HG03280 (cell line): ENCODE results near the gene ROR2.

Experiments used
- ATAC-seq: cut with Tn5 transposase; IDR thresholded peaks from one replicate; pipeline ENCODE4 v1.9.1; 2021; ENCODE audit warnings: mild to moderate bottlenecking, moderate library complexity; ENCODE audit not compliant: unreplicated experiment

The ROR2 gene

GRCh38 chr9:91884153-91884552, 65.9 kb downstream of the ROR2 start:
- no peak for ATAC-seq

GRCh38 chr9:91883503-91883902, 66.5 kb downstream of the ROR2 start:
- ATAC-seq, result no peak

- ATAC-seq, result no peak
These were observed 67.4 kb downstream of the ROR2 start for GRCh38 chr9:91882627-91883026.

- ATAC-seq, result no peak
These were observed 69.6 kb downstream of the ROR2 start for GRCh38 chr9:91880378-91880972.

GRCh38 chr9:91879231-91879630, 70.8 kb downstream of the ROR2 start:
- ATAC-seq, result no peak

GRCh38 chr9:91873637-91874051, 76.4 kb downstream of the ROR2 start:
- no peak for ATAC-seq

- ATAC-seq, result no peak
These were observed 81.2 kb downstream of the ROR2 start for GRCh38 chr9:91868732-91869391.

GRCh38 chr9:91867740-91868139, 82.3 kb downstream of the ROR2 start:
- ATAC-seq, result no peak

GRCh38 chr9:91865041-91865440, 85.0 kb downstream of the ROR2 start:
- ATAC-seq, result no peak

GRCh38 chr9:91864380-91864779, 85.6 kb downstream of the ROR2 start:
- no peak for ATAC-seq

- ATAC-seq, result no peak
These were observed 86.6 kb downstream of the ROR2 start for GRCh38 chr9:91863469-91863868.

- no peak for ATAC-seq
These were observed 91.6 kb downstream of the ROR2 start for GRCh38 chr9:91858213-91859030.

- ATAC-seq, result no peak
These were observed 92.5 kb downstream of the ROR2 start for GRCh38 chr9:91857291-91858212.

GRCh38 chr9:91856419-91856818, 93.6 kb downstream of the ROR2 start:
- ATAC-seq, result no peak

GRCh38 chr9:91855196-91855595, 94.8 kb downstream of the ROR2 start:
- no peak for ATAC-seq

GRCh38 chr9:91852801-91853347, 97.2 kb downstream of the ROR2 start:
- no peak for ATAC-seq

GRCh38 chr9:91849694-91850093, 100.3 kb downstream of the ROR2 start:
- no peak for ATAC-seq

- no peak for ATAC-seq
These were observed 101.9 kb downstream of the ROR2 start for GRCh38 chr9:91848146-91848545.

- ATAC-seq, result no peak
These were observed 102.4 kb downstream of the ROR2 start for GRCh38 chr9:91847581-91848091.

GRCh38 chr9:91845879-91846278, 104.1 kb downstream of the ROR2 start:
- ATAC-seq, result no peak
